A549 (cell line): ENCODE data around the gene JAG2. TPM values are rescaled to one million over a fixed set of nuclear protein-coding genes. Genes with fewer than 3 reads are reported as not detected.

Experiments used
- ATAC-seq, 2 experiments: fragments of 200-7000 bp in 1 of 2; fragments of >200 bp in 1 of 2; cut with Nextera tagmentation in 1 of 2; cut with Tn5 transposase in 1 of 2; 3 replicates each; pipeline versions ENCODE4 v1.8.0 to v1.9.1; 2018 to 2020; ENCODE audit warnings: mild to moderate bottlenecking in 1 of 2, moderate library complexity in 1 of 2
- CTCF ChIA-PET: fragments of 300-600 bp; sonication (Branson Sonifier 250); formaldehyde crosslinking; extraction: SDS; loops from one replicate; lab custom pipeline; 2021; ENCODE audit warnings: antibody characterized with exemption, inconsistent platforms; lab: Yijun Ruan, JAX
- POLR2A ChIA-PET: fragments of 350-600 bp; formaldehyde crosslinking; extraction: SDS; loops from one replicate; lab custom pipeline; 2021; ENCODE audit warnings: antibody characterized with exemption, inconsistent platforms; lab: Yijun Ruan, JAX
- DNase-seq, 2 experiments: peaks; one replicate each; pipeline versions ENCODE4 v3.0.0 to v3.0.0-alpha.2; 2011 to 2016; ENCODE audit warnings: low read depth in 1 of 2, low spot score in 1 of 2
- FAIRE-seq: peaks from 2 replicates; lab custom pipeline; 2011; peaks lifted over from hg19 to GRCh38; lab: Jason Lieb, UNC
- H3K27ac ChIP-seq, 2 experiments: fragments of >200 bp; sonication (Bioruptor Twin); formaldehyde crosslinking; 3 replicates each; pipeline ENCODE4 v1.5.1; 2016 to 2017
- H3K4me1 ChIP-seq: fragments of >200 bp; sonication (Bioruptor Twin); formaldehyde crosslinking; 3 replicates; pipeline ENCODE4 v1.6.1; 2016
- H3K4me2 ChIP-seq: fragments of >200 bp; sonication (Bioruptor Twin); formaldehyde crosslinking; 3 replicates; pipeline ENCODE4 v1.6.1; 2016
- H3K4me3 ChIP-seq: fragments of >200 bp; sonication (Bioruptor Twin); formaldehyde crosslinking; 3 replicates; pipeline ENCODE4 v1.5.1; 2016
- H3K9me3 ChIP-seq: fragments of >200 bp; sonication (Bioruptor Twin); formaldehyde crosslinking; 3 replicates; pipeline ENCODE4 v1.6.1; 2016
- BCL3 ChIP-seq: fragments of >200 bp; sonication (Bioruptor Twin); formaldehyde crosslinking; IDR thresholded peaks from 3 replicates; pipeline ENCODE4 v1.6.1; 2016
- CBX2 ChIP-seq: fragments of 200-600 bp; sonication (generic); IDR thresholded peaks from 2 replicates; pipeline ENCODE4 v1.6.1; 2016; ENCODE audit warnings: low read depth, mild to moderate bottlenecking, borderline replicate concordance
- CBX8 ChIP-seq: fragments of 200-600 bp; sonication (generic); IDR thresholded peaks from 2 replicates; pipeline ENCODE4 v1.6.1; 2016
- HEYL ChIP-seq: fragments of 250-450 bp; sonication (Bioruptor Pico); IDR thresholded peaks from 2 replicates; pipeline ENCODE4 v1.8.0; 2021; ENCODE audit warnings: mild to moderate bottlenecking, moderate library complexity
- HMGXB4 ChIP-seq: fragments of 250-450 bp; sonication (Bioruptor Pico); IDR thresholded peaks from 2 replicates; pipeline ENCODE4 v1.5.0; 2021; ENCODE audit warnings: mild to moderate bottlenecking, moderate library complexity, borderline replicate concordance
- NPAS2 ChIP-seq: fragments of 250-450 bp; sonication (Bioruptor Pico); IDR thresholded peaks from 2 replicates; pipeline ENCODE4 v1.8.0; 2022; ENCODE audit warnings: mild to moderate bottlenecking, moderate library complexity, borderline replicate concordance
- PBX3 ChIP-seq: IDR thresholded peaks from 2 replicates; pipeline ENCODE4 v1.6.1; 2012
- PHF8 ChIP-seq: fragments of 200-600 bp; sonication (generic); IDR thresholded peaks from 2 replicates; pipeline ENCODE4 v1.6.1; 2016; ENCODE audit warnings: low read depth, mild to moderate bottlenecking, antibody characterized with exemption, moderate library complexity, borderline replicate concordance
- RCOR1 ChIP-seq: fragments of 150-350 bp; IDR thresholded peaks from 2 replicates; pipeline ENCODE4 v1.6.1; 2014; ENCODE audit warnings: antibody characterized with exemption, low read length, low read depth
- RNF2 ChIP-seq: fragments of 200-600 bp; sonication (generic); IDR thresholded peaks from 2 replicates; pipeline ENCODE4 v1.6.1; 2016; ENCODE audit warnings: low read depth, mild to moderate bottlenecking, antibody characterized with exemption, moderate library complexity, borderline replicate concordance
- ZFP36 ChIP-seq: fragments of 450-650 bp; IDR thresholded peaks from 2 replicates; pipeline ENCODE4 v1.6.1; 2014; ENCODE audit warnings: borderline replicate concordance; ENCODE audit not compliant: partially characterized antibody
- ZSCAN20 ChIP-seq: fragments of 250-450 bp; sonication (Bioruptor Pico); IDR thresholded peaks from 2 replicates; pipeline ENCODE4 v1.8.0; 2022; ENCODE audit warnings: mild to moderate bottlenecking, moderate library complexity
- WGBS: methylation state at CpG from one replicate; pipeline ENCODE4 v1.1.6; 2017; ENCODE audit errors: missing lambda C conversion rate; 5-methylcytosine and 5-hydroxymethylcytosine counted together
- polyA plus RNA-seq, 4 experiments: library from polyadenylated mRNA; depleted of rRNA in 3 of 4; stranded (reverse); fragments of >200 nt; fragmentation: RNase III in 1 of 4; extraction: RNeasy Plus Mini Kit Qiagen cat#74134 plus additional on column Dnase treatment in 1 of 4; gene quantifications; 2 replicates in 3 of 4; 3 replicates in 1 of 4; pipeline ENCODE4 v1.2.3, GENCODE V29; 2011 to 2017
- TF ChIP-seq, protein P1 (sequence below): fragments of 250-450 bp; sonication (Bioruptor Pico); IDR thresholded peaks from 2 replicates; pipeline ENCODE4 v1.5.0; 2020; ENCODE audit warnings: low read depth, mild to moderate bottlenecking, moderate library complexity

The JAG2 gene
- polyA plus RNA-seq, 2 of the 4 experiments (the other 2 are of a cell fraction): 5.9 to 20.4 TPM

- Histone ChIP-seq H3K9me3 (peaks cover 21% of the 10 kb centered on the region), H3K4me2 (no peak overlapping the region), H3K4me1 (no peaks in the 10 kb centered on the region), H3K27ac (no peak overlapping the region), H3K4me3 (no peak overlapping the region)
- TF ChIP-seq CBX8: no peak
- no peak for TF ChIP-seq RNF2
- TF ChIP-seq RCOR1: no peak
- TF ChIP-seq PHF8: no peak
- TF ChIP-seq ZSCAN20: no peak
- no peak for TF ChIP-seq HEYL (CRISPR knock-in tag)
- TF ChIP-seq PBX3: no peak
- 95% methylated on average over 12 of the region's 27 CpGs for WGBS
- no peak for FAIRE-seq
- POLR2A ChIA-PET: no interaction called here
- no peak for ATAC-seq
- DNase-seq: no peak
- CTCF ChIA-PET: no interaction called here
Observed at GRCh38 chr14:105143451-105144025, 25.0 kb downstream of the JAG2 start.

DNA sequence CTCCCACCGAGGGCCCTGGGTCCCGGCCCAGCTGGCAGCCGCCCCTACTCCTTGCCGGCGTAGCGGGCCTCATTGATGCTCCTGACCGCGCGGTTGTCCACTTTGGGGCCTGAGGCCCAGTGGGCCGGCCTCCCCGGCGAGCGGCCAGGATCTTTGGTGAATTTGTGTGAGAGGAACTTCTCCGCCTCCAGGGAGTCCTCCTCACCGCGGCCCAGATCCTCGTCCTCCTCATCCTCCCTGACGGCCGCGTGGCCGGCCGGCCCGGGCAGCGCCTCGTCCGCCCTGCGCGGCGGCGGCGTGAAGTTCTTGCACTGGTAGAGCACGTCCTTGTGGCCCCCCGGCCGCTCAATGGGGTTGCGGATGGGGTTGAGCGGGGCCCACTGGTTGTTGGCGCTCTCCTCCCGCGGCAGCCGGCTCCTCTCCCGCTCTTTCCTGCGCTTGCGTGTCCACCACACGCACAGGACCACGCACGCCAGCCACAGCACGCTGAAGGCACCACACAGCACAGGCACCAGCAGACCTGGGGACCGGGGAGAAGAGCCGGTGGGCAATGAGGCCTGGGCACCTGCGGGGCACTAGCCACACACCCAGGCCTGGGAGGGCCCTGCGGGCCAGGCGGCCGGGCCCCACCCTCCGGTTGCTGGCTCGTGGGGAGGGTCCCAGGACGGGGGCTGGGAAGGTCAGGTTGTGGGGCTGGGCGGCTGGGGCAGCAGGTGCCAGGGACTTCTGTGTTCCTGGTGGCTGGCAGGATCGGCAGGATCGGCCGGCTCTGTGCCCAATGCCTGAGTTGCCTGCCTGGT, 25.7 kb downstream of the JAG2 start:
- no peak for ATAC-seq

More for the DNA sequence above, 25.7 kb downstream of the JAG2 start:
- CTCF ChIA-PET: no interaction called here
- no peak overlapping the region for H3K27ac ChIP-seq
- no peak overlapping the region for H3K4me2 ChIP-seq
- no peaks in the 10 kb centered on the region for H3K4me1 ChIP-seq
- no peak for FAIRE-seq
- POLR2A ChIA-PET: no interaction called here
- TF ChIP-seq, protein P1, sequence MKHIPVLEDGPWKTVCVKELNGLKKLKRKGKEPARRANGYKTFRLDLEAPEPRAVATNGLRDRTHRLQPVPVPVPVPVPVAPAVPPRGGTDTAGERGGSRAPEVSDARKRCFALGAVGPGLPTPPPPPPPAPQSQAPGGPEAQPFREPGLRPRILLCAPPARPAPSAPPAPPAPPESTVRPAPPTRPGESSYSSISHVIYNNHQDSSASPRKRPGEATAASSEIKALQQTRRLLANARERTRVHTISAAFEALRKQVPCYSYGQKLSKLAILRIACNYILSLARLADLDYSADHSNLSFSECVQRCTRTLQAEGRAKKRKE (CRISPR knock-in tag): no peak
- TF ChIP-seq ZFP36: no peak
- TF ChIP-seq CBX2: no peak
- TF ChIP-seq NPAS2: no peak
- no peak for TF ChIP-seq BCL3
- no peak for TF ChIP-seq HMGXB4 (CRISPR knock-in tag)
- TF ChIP-seq, all 56 proteins: peak for 0
- DNase-seq: no peak
- H3K4me3 ChIP-seq: no peak overlapping the region
- WGBS: 96% methylated on average over 47 of the region's 60 CpGs
- H3K9me3 ChIP-seq: peaks cover 21% of the 10 kb centered on the region
